HepG2 (cell line): ENCODE results near the gene NDUFV1. TPM values are rescaled to one million over a fixed set of nuclear protein-coding genes. Genes with fewer than 3 reads are reported as not detected.

ENCODE experiments used
- E2F2 ChIP-seq: sonication (generic); formaldehyde crosslinking; IDR thresholded peaks from 2 replicates; pipeline ENCODE4 v1.4.0; 2020; ENCODE audit warnings: missing genetic modification reagents, borderline replicate concordance
- GABPB1 ChIP-seq: IDR thresholded peaks from 2 replicates; pipeline ENCODE4 v1.6.1; 2016; ENCODE audit warnings: mild to moderate bottlenecking, missing genetic modification reagents, moderate library complexity, missing compliant biosample characterization
- IRF2 ChIP-seq: IDR thresholded peaks from 2 replicates; pipeline ENCODE4 v1.6.1; 2018; ENCODE audit warnings: missing genetic modification reagents, missing compliant biosample characterization
- LCORL ChIP-seq, 2 experiments: fragments of 450-650 bp in 1 of 2; sonication (generic) in 1 of 2; formaldehyde crosslinking in 1 of 2; IDR thresholded peaks; 2 replicates each; pipeline versions ENCODE4 v1.5.0 to v1.6.1; 2017 to 2020; ENCODE audit warnings: antibody characterized with exemption in 1 of 2, missing genetic modification reagents in 1 of 2
- NCOA2 ChIP-seq: sonication (generic); formaldehyde crosslinking; IDR thresholded peaks from 2 replicates; pipeline ENCODE4 v1.8.0; 2022; ENCODE audit warnings: inconsistent platforms
- NRL ChIP-seq: sonication (generic); formaldehyde crosslinking; IDR thresholded peaks from 2 replicates; pipeline ENCODE4 v1.5.0; 2020; ENCODE audit warnings: missing genetic modification reagents, mild to moderate bottlenecking, moderate library complexity, borderline replicate concordance
- PHF5A ChIP-seq: IDR thresholded peaks from one replicate; pipeline ENCODE4 v1.6.1; 2018; ENCODE audit warnings: low read depth, missing genetic modification reagents; ENCODE audit not compliant: unreplicated experiment
- SNAI1 ChIP-seq: sonication (generic); formaldehyde crosslinking; IDR thresholded peaks from 2 replicates; pipeline ENCODE4 v1.5.0; 2020; ENCODE audit warnings: mild to moderate bottlenecking, missing genetic modification reagents, borderline replicate concordance
- SUZ12 ChIP-seq: fragments of 150-350 bp; IDR thresholded peaks from 2 replicates; pipeline ENCODE4 v1.6.1; 2014; ENCODE audit warnings: low read depth, low read length
- TFE3 ChIP-seq: IDR thresholded peaks from 2 replicates; pipeline ENCODE4 v1.6.1; 2016
- TRIM24 ChIP-seq: sonication (generic); formaldehyde crosslinking; IDR thresholded peaks from 2 replicates; pipeline ENCODE4 v1.8.0; 2022; ENCODE audit warnings: mild to moderate bottlenecking, missing genetic modification reagents
- ZBTB10 ChIP-seq: sonication (generic); formaldehyde crosslinking; IDR thresholded peaks from 2 replicates; pipeline ENCODE4 v1.4.0; 2020; ENCODE audit warnings: missing genetic modification reagents, borderline replicate concordance
- ZBTB37 ChIP-seq: sonication (generic); formaldehyde crosslinking; IDR thresholded peaks from 2 replicates; pipeline ENCODE4 v1.4.0; 2020; ENCODE audit warnings: mild to moderate bottlenecking, missing genetic modification reagents
- ZBTB43 ChIP-seq: sonication (generic); formaldehyde crosslinking; conservative IDR thresholded peaks from 2 replicates; pipeline ENCODE4 v1.4.0; 2020; ENCODE audit warnings: missing genetic modification reagents
- ZGPAT ChIP-seq: IDR thresholded peaks from 2 replicates; pipeline ENCODE4 v1.6.1; 2016; ENCODE audit warnings: mild to moderate bottlenecking
- ZNF44 ChIP-seq: sonication (generic); formaldehyde crosslinking; IDR thresholded peaks from 2 replicates; pipeline ENCODE4 v1.5.1; 2020; ENCODE audit warnings: mild to moderate bottlenecking, missing genetic modification reagents
- ZNF629 ChIP-seq: sonication (generic); formaldehyde crosslinking; conservative IDR thresholded peaks from 2 replicates; pipeline ENCODE4 v1.5.0; 2020; ENCODE audit warnings: missing genetic modification reagents
- ZNF672 ChIP-seq: sonication (generic); formaldehyde crosslinking; IDR thresholded peaks from 2 replicates; pipeline ENCODE4 v1.8.1; 2022; ENCODE audit warnings: missing genetic modification reagents
- polyA plus RNA-seq, 8 experiments: library from polyadenylated mRNA; depleted of rRNA in 3 of 8; stranded (reverse) in 7 of 8; unstranded in 1 of 8; fragments of >200 nt; fragmentation: Illumina TruSeq in 4 of 8; extraction: Trizol in 4 of 8; gene quantifications; 2 replicates each; pipeline versions ENCODE4 v1.2.1 to v1.2.3, GENCODE V29; 2011 to 2016; ENCODE audit warnings: low read depth in 4 of 8, missing spikeins in 1 of 8, mixed read lengths in 1 of 8; ENCODE audit not compliant: insufficient read depth in 1 of 8
- total RNA-seq, 5 experiments: library from RNA; depleted of rRNA; stranded (reverse); fragments of >200 nt; fragmentation: Illumina TruSeq; extraction: Trizol; gene quantifications; 2 replicates each; pipeline ENCODE4 v1.2.3, GENCODE V29; 2016; ENCODE audit warnings: low read depth in 1 of 5

NDUFV1 gene
- total and polyA plus RNA-seq, 2 of the 13 experiments (the other 11 are each of a cell fraction or from before 2014, with no cell fraction given) = 88.9 to 137 TPM

GRCh38 chr11:67606492-67607295 lies at the start of gene NDUFV1 (continued):
- TF ChIP-seq ZBTB10 (no peak), LCORL (IDR thresholded peaks at IDR 0.05) (no peak), LCORL (CRISPR knock-in tag; IDR thresholded peaks at IDR 0.05) (peak; percentile 60; the same call in 1 of the 2 replicates), TRIM24 (CRISPR knock-in tag) (no peak), ZNF44 (CRISPR knock-in tag) (no peak), SNAI1 (CRISPR knock-in tag) (no peak), ZBTB37 (no peak), NRL (CRISPR knock-in tag) (0 out of 2 replicates have a peak, but pooled peaks have one; percentile 40), NCOA2 (CRISPR knock-in tag) (peak; percentile 52; the same call in 1 of the 2 replicates), ZNF672 (CRISPR knock-in tag) (no peak), TFE3 (CRISPR knock-in tag) (peak; percentile 79; the same call in 1 of the 2 replicates), GABPB1 (CRISPR knock-in tag) (peak; percentile 99), SUZ12 (peak; percentile 59; the same call in 1 of the 2 replicates), IRF2 (CRISPR knock-in tag) (peak; percentile 98), ZGPAT (CRISPR knock-in tag) (peak; percentile 90; the same call in 1 of the 2 replicates), E2F2 (no peak), PHF5A (no peak), ZBTB43 (no peak), ZNF629 (CRISPR knock-in tag) (peak; percentile 57)
